ENCODE data around the gene RHCE. TPM values are rescaled to one million over a fixed set of nuclear protein-coding genes. Genes with fewer than 3 reads are reported as not detected.
"Not testable (repeated sequence)": the region's sequence is repeated elsewhere in the genome, so short reads cannot be mapped to it uniquely, and the experiment has no call there.

The RHCE gene
- total RNA-seq, 2 experiments from 2014 or later, result 0.33 to 0.54 TPM

DNA sequence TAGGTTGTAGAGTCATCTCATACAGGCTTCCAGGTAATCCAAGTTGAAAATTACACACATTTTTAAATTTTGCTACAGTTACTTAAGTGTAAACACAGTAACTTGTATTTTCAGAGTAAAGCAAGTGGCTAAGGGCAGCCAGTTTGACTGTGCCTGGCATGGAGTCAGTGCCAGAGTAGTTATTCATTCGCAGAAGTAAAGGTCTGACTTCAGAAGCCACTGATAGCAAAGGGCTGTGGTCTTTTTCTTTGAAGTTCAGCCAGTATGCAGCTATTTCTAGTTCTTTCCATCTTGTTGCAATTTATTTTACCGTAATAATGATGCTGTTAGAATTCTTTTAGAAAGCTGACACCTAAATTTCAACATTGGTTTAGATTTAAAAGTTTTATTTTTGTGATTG lies 73.1 kb downstream of the RHCE start:
- Mint-ChIP-seq H3K36me3 (ENCODE audit: low read depth) (peaks cover 13% of the 10 kb centered on the region), H3K9me3 (no peaks in the 10 kb centered on the region), H3K27ac (no peak overlapping the region), H3K4me1 (ENCODE audit: low read depth) (peaks cover 6% of the 10 kb centered on the region), H3K27me3 (ENCODE audit: low read depth) (no peaks in the 10 kb centered on the region), H3K4me3 (no peak overlapping the region)
- DNase-seq, result no peak
- CTCF ChIA-PET, result interaction anchor here (1.5 kb wide), 1 partner anchor 140 kb away, joined by 4 read pairs; no protein-coding TSS in a partner anchor
- intact Hi-C loops (cut with micrococcal nuclease), result no loop called here

DNA sequence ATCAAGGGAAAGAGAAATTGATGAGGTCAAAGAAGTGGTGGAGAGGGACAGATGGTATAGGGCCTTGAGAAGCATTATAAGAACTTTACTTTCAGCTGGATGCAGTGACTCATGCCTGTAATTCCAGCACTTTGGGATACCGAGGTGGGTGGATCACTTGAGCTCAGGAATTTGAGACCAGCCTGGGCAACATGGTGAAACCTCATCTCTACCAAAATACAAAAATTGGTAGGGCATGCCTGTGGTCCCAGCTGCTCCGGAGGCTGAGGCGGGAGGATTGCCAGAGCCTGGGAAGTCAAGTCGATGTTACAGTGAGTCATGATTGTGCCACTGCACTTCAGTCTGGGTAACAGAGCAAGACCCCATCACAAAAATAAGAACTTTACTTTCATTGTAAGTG lies 76.8 kb downstream of the RHCE start:
- peaks cover 12% of the 10 kb centered on the region for H3K36me3 Mint-ChIP-seq (ENCODE audit: low read depth)
- H3K9me3 Mint-ChIP-seq, result no peaks in the 10 kb centered on the region
- no peaks in the 10 kb centered on the region for H3K27me3 Mint-ChIP-seq (ENCODE audit: low read depth)
- H3K4me3 Mint-ChIP-seq, result no peak overlapping the region
- CTCF ChIA-PET, result no interaction called here
- H3K4me1 Mint-ChIP-seq (ENCODE audit: low read depth), result peaks cover 26% of the 10 kb centered on the region
- H3K27ac Mint-ChIP-seq, result no peak overlapping the region
- no peak for DNase-seq
- intact Hi-C loops (cut with micrococcal nuclease), result no loop called here

DNA sequence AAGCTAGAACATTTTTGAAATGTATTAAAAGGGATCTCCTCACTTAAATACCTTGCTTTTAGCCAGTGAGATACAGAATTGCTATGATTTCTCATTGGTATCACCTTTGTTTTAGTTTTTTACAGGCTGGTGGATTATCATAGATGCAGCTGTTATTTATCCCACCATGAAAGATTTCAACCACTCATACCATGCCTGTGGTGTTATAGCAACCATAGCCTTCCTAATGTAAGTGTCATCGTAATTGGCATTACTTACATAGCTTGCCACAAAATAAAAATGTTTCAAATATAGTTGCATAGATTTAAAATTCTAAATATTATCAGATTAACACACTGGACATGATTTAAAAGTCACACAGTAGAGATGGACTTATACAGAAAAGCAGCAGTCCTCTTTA lies 77.8 kb downstream of the RHCE start:
- intact Hi-C loops (cut with micrococcal nuclease), result no loop called here
- Mint-ChIP-seq H3K36me3 (ENCODE audit: low read depth) (peaks cover 9% of the 10 kb centered on the region), H3K27me3 (ENCODE audit: low read depth) (no peaks in the 10 kb centered on the region), H3K27ac (no peak overlapping the region), H3K9me3 (no peaks in the 10 kb centered on the region), H3K4me1 (ENCODE audit: low read depth) (peaks cover 26% of the 10 kb centered on the region), H3K4me3 (no peak overlapping the region)
- CTCF ChIA-PET, result interaction anchor here (0.6 to 1.0 kb wide), 2 partner anchors 12 to 178 kb away, joined by 4 to 6 read pairs; no protein-coding TSS in a partner anchor
- DNase-seq, result no peak

DNA sequence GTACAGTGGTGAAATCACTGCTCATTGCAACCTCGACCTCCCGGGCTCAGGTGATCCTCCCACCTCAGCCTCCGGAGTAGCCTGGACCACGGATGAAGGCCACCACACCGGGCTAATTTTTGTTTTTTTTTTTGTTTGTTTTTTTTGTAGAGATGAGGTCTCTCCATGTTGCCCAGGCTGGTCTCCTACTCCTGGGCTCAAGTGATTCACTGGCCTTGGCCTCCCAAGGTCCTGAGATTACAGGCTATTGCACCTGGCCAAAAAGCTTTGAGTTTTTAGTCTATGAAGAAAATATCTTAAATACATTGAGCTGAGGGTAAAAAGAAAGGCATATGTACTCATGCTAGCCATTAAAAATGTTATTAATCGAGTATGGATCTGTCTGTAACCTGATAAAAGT lies 78.9 kb downstream of the RHCE start:
- H3K4me3 Mint-ChIP-seq, result no peak overlapping the region
- peaks cover 24% of the 10 kb centered on the region for H3K4me1 Mint-ChIP-seq (ENCODE audit: low read depth)
- H3K36me3 Mint-ChIP-seq (ENCODE audit: low read depth), result peaks cover 11% of the 10 kb centered on the region
- H3K9me3 Mint-ChIP-seq, result no peaks in the 10 kb centered on the region
- CTCF ChIA-PET, result interaction anchor here (0.6 kb wide), 1 partner anchor 761 kb away, joined by 3 read pairs; no protein-coding TSS in a partner anchor
- DNase-seq, result no peak
- no peak overlapping the region for H3K27ac Mint-ChIP-seq
- intact Hi-C loops (cut with micrococcal nuclease), result no loop called here
- no peaks in the 10 kb centered on the region for H3K27me3 Mint-ChIP-seq (ENCODE audit: low read depth)

DNA sequence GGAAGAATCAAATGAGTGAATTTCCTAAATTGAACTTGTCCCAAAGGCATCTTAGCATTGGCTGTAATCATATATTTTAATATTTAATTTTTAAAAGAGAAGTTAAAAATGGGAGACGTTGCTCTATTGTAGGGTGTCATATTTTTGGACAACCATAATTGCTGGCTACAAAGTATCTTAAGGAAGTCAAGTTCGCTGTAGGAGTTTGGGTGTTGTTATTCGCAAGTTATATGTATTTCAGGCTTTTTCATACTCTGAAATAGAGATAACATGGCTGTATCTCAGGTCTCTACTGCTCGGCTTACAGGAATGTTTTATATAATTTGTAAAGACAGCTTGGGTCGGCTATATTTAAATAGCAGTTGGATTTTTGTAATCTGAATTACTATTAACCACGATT lies 81.6 kb downstream of the RHCE start:
- H3K4me3 Mint-ChIP-seq, result peak overlapping the region; percentile 93
- CTCF ChIA-PET, result interaction anchor here (1.7 kb wide), 1 partner anchor 10 kb away, joined by 5 read pairs; no protein-coding TSS in a partner anchor
- peaks cover 7% of the 10 kb centered on the region for H3K36me3 Mint-ChIP-seq (ENCODE audit: low read depth)
- H3K27ac Mint-ChIP-seq, result peak overlapping the region; percentile 93
- no peaks in the 10 kb centered on the region for H3K9me3 Mint-ChIP-seq
- peaks cover 27% of the 10 kb centered on the region for H3K4me1 Mint-ChIP-seq (ENCODE audit: low read depth)
- DNase-seq, result no peak
- intact Hi-C loops (cut with micrococcal nuclease), result loop anchor here (2.0 to 5.0 kb wide), 3 partner anchors 92 to 307 kb away; partner anchors contain the start of genes MACO1 and RSRP1
- H3K27me3 Mint-ChIP-seq (ENCODE audit: low read depth), result no peaks in the 10 kb centered on the region

DNA sequence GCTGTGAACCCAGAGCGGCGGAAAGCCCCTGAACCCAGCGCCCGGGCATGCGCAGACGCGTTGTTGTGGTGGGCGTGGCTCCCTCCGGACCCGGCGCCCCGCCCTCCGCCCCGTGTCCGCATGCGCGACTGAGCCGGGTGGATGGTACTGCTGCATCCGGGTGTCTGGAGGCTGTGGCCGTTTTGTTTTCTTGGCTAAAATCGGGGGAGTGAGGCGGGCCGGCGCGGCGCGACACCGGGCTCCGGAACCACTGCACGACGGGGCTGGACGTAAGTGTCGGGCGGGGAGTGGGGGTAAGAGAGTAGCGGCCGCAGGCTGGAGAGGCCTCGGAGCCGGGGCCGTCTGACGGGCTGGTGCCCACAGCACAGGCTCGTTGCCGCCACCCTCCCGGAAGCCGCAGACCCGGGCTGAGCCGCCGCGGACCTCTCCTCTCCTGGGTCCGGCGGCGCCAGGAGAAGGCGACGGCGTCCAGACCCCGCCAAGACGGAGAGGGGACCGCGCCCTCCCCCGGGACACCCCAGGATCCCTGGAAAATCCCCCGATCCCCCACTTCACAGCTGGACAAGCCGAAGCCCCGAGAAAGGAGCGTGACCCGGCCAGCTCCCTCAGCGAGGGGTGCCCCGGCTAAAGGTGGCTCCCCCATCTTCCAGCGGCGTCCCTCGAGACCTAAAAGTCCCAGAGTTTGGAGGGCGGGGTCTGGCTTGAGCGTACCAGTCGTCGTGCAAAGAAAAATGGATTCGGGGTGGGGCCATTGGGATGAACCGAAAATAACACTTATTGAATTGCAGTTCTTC lies 82.2 kb downstream of the RHCE start, which contains the start of gene TMEM50A:
TSS of gene TMEM50A (plus strand) at position 147 of the 794 bp plus-strand sequence. CDS start 2,153 bp downstream, outside the sequence.
- H3K9me3 Mint-ChIP-seq, result no peaks in the 10 kb centered on the region
- peaks cover 4% of the 10 kb centered on the region for H3K36me3 Mint-ChIP-seq (ENCODE audit: low read depth)
- peaks cover 28% of the 10 kb centered on the region for H3K4me1 Mint-ChIP-seq (ENCODE audit: low read depth)
- CTCF ChIA-PET, result interaction anchor here (1.7 kb wide), 1 partner anchor 11 kb away, joined by 5 read pairs; no protein-coding TSS in a partner anchor
- peak within 1 kb of the TSS; percentile 93 for H3K4me3 Mint-ChIP-seq
- DNase-seq, result peak; percentile 91
- intact Hi-C loops (cut with micrococcal nuclease), result loop anchor here (2.0 to 5.0 kb wide), 3 partner anchors 91 to 306 kb away; partner anchors contain the start of genes MACO1 and RSRP1
- peak within 1 kb of the TSS; percentile 93 for H3K27ac Mint-ChIP-seq
- no peaks in the 10 kb centered on the region for H3K27me3 Mint-ChIP-seq (ENCODE audit: low read depth)

DNA sequence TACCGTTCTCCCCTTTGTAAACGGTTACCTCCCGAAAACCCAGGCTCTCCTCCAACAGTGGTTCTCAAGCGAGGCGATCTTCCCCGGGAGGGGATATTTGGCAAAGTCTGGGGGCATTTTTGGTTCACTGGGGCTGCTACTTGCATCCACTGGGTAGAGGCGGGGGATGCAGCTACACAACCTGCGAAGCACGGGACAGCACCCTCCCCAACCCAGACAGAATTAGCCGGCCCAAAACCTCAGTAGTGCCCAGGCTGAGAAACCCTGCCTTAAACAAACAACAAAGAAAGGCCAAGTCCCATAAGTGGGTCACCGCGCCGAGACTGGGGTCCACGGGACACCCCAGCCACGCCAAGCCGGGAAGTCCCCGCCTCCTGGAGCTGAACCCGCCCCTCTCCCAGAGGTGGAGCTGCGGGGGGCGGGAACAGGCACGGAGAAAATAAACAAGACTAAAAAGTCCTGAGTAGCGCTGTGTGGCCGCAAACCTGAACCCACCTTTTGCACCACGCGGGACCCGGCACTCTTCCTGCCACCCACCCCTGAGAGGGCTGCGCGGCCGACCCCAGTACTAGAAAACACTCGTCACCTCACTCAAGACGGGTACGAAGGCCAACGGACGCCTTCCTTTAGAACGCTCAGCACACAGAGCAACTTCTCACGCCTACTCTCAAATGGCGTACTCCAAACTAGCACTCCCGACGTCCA lies 83.0 kb downstream of the RHCE start:
- H3K36me3 Mint-ChIP-seq (ENCODE audit: low read depth); H3K9me3 Mint-ChIP-seq; CTCF ChIA-PET; H3K27me3 Mint-ChIP-seq (ENCODE audit: low read depth): not testable (repeated sequence)
- intact Hi-C loops (cut with micrococcal nuclease), result loop anchor here (2.0 to 5.0 kb wide), 3 partner anchors 90 to 305 kb away; partner anchors contain the start of genes MACO1 and RSRP1
- peaks cover 26% of the 10 kb centered on the region for H3K4me1 Mint-ChIP-seq (ENCODE audit: low read depth)
- DNase-seq, result peak; percentile 22
- peak overlapping the region; percentile 93 for H3K27ac Mint-ChIP-seq
- H3K4me3 Mint-ChIP-seq, result peak overlapping the region; percentile 93

DNA sequence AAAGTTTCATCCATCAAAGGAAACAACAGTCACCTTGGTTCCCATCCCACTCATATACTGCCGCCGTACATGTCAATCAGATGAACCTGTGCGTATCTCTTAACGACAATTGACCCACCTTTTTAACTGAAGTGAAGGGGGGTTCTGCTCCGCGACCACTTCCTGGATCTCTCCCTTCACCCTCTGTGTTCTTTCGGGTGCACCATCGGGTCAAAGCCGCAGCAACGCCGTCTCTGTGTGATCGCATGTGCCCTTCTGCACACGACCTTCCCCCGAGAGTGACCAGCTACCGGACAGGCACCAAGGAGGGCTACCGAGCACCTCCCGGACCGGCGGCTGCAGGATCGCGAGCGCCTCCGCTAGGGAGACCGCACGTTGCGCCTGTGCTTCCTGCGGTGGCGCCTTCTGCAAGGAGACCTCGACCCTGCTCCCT lies 83.7 kb downstream of the RHCE start:
- H3K9me3 Mint-ChIP-seq; CTCF ChIA-PET; H3K36me3 Mint-ChIP-seq (ENCODE audit: low read depth); H3K27me3 Mint-ChIP-seq (ENCODE audit: low read depth): not testable (repeated sequence)
- peak overlapping the region; percentile 92 for H3K4me3 Mint-ChIP-seq
- DNase-seq, result peak; percentile 48
- intact Hi-C loops (cut with micrococcal nuclease), result loop anchor here (5.0 kb wide), 2 partner anchors 90 to 305 kb away; partner anchors contain the start of gene RSRP1
- H3K4me1 Mint-ChIP-seq (ENCODE audit: low read depth), result peaks cover 25% of the 10 kb centered on the region
- H3K27ac Mint-ChIP-seq, result peak overlapping the region; percentile 79

DNA sequence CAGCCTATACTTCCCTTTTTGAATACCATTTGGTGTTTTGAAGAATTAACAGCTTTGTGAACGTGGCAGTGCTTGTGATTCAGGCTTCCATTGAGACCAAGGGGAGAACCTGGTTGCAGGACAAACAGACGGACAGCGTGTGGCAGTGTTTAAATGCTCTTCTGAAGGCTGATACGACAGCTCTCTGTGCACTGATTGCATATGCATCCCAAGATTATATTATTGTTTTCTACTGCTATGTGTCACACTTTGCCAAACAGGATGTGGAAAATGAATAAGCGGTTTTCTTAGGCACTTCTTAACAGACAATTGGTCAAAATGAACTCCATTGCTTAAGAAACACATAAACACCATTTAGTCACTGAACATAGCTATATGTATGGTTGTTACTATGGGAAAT lies 90.7 kb downstream of the RHCE start:
- H3K4me3 Mint-ChIP-seq; intact Hi-C loops (cut with micrococcal nuclease); H3K9me3 Mint-ChIP-seq; DNase-seq; H3K27ac Mint-ChIP-seq; H3K27me3 Mint-ChIP-seq (ENCODE audit: low read depth); CTCF ChIA-PET; H3K36me3 Mint-ChIP-seq (ENCODE audit: low read depth): not testable (repeated sequence)
- peaks cover 13% of the 10 kb centered on the region for H3K4me1 Mint-ChIP-seq (ENCODE audit: low read depth)

DNA sequence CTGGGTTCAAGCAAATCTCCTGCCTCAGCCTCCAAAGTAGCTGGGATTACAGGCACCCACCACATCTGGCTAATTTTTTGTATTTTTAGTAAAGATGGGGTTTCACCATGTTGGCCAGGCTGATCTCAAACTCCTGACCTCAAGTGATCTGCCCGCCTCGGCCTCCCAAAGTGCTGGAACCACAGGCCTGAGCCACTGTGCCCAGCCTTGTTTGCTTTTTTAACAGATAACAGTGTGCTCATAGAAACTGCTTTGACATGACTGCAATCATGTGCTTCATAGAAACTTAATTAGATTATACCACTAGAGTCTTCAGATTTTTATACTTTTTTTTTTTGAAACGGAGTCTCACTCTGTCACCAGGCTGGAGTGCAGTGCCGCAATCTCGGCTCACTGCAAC lies 91.3 kb downstream of the RHCE start:
- H3K27me3 Mint-ChIP-seq (ENCODE audit: low read depth); intact Hi-C loops (cut with micrococcal nuclease); H3K9me3 Mint-ChIP-seq; H3K36me3 Mint-ChIP-seq (ENCODE audit: low read depth); H3K4me3 Mint-ChIP-seq; CTCF ChIA-PET; H3K27ac Mint-ChIP-seq; DNase-seq: not testable (repeated sequence)
- H3K4me1 Mint-ChIP-seq (ENCODE audit: low read depth), result peaks cover 11% of the 10 kb centered on the region

DNA sequence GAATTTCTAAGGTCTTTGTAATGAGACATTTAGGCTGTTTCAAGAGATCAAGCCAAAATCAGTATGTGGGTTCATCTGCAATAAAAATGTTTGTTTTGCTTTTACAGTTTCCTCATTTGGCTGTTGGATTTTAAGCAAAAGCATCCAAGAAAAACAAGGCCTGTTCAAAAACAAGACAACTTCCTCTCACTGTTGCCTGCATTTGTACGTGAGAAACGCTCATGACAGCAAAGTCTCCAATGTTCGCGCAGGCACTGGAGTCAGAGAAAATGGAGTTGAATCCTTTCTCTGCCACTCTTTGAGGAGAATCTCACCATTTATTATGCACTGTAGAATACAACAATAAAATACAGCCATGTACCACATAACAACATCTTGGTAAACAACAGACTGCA lies 91.8 kb downstream of the RHCE start:
- DNase-seq; H3K27ac Mint-ChIP-seq; H3K27me3 Mint-ChIP-seq (ENCODE audit: low read depth); intact Hi-C loops (cut with micrococcal nuclease); H3K4me3 Mint-ChIP-seq; H3K9me3 Mint-ChIP-seq; H3K36me3 Mint-ChIP-seq (ENCODE audit: low read depth); CTCF ChIA-PET: not testable (repeated sequence)
- H3K4me1 Mint-ChIP-seq (ENCODE audit: low read depth), result peaks cover 11% of the 10 kb centered on the region
